GM10847 (cell line): ENCODE results near the gene FNDC7.

Source experiments
- POLR2A ChIP-seq: IDR thresholded peaks from 2 replicates; pipeline ENCODE4 v1.6.1; 2011; ENCODE audit not compliant: insufficient read length; ENCODE audit errors: extremely low read depth

Gene FNDC7

GRCh38 chr1:108691942-108692723 lies 20.6 kb upstream of the FNDC7 start, which contains the start of gene PRPF38B:
Gene PRPF38B, plus strand, starts transcription at chr1:108692310. Its CDS starts 282 bp downstream, at chr1:108692592.
- TF ChIP-seq POLR2A, result peak; percentile 94

- no peak for TF ChIP-seq POLR2A
Observed at GRCh38 chr1:108692724-108693655, 19.7 kb upstream of the FNDC7 start.

GRCh38 chr1:108695535-108695934 lies 17.2 kb upstream of the FNDC7 start:
- no peak for TF ChIP-seq POLR2A

GRCh38 chr1:108699375-108700332 lies 13.1 kb upstream of the FNDC7 start:
- no peak for TF ChIP-seq POLR2A

- TF ChIP-seq POLR2A, result no peak
Observed at GRCh38 chr1:108701176-108701849, 11.4 kb upstream of the FNDC7 start.

GRCh38 chr1:108703939-108704338 lies 8.8 kb upstream of the FNDC7 start:
- no peak for TF ChIP-seq POLR2A

- no peak for TF ChIP-seq POLR2A
Observed at GRCh38 chr1:108704496-108704895, 8.2 kb upstream of the FNDC7 start.

GRCh38 chr1:108706643-108707042 lies 6.1 kb upstream of the FNDC7 start:
- no peak for TF ChIP-seq POLR2A

GRCh38 chr1:108708691-108709660 lies 3.7 kb upstream of the FNDC7 start:
- no peak for TF ChIP-seq POLR2A

- TF ChIP-seq POLR2A, result no peak
Observed at GRCh38 chr1:108715932-108716331, 3.2 kb downstream of the FNDC7 start.

- no peak for TF ChIP-seq POLR2A
Observed at GRCh38 chr1:108716437-108717230, 3.9 kb downstream of the FNDC7 start.

GRCh38 chr1:108717774-108718316 lies 5.1 kb downstream of the FNDC7 start:
- no peak for TF ChIP-seq POLR2A
